Measurements from ENCODE around the gene CYP39A1. TPM values are rescaled to one million over a fixed set of nuclear protein-coding genes. Genes with fewer than 3 reads are reported as not detected.
A peak's percentile ranks its signal among the peaks of the same experiment; 100 is the strongest.

CYP39A1 gene
- total RNA-seq, 1 experiment from 2014 or later = 2.1 TPM

DNA sequence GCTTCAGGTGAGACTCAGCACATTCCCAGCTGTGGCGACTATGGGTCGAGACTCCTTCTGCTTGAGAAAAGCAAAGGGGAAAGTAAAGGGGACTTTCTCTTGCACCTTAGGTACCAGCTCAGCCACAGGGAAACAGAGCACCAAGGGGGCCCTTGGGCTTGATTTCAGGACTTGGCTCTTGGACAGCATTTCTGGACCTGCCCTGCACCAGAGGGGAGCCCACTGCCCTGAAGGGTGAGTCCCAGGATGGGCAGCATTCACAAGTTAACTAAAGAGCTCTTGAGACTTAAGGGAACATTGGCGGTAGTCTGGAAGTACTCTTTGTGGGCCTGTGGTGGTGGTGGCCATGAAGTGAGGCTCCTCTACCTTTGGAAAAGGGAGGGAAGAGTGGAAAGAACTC is 111.1 kb downstream of the CYP39A1 start:
- Histone ChIP-seq H3K36me3 (no peaks in the 10 kb centered on the region), H3K9me3 (replicated peaks) (no peaks in the 10 kb centered on the region), H3K27me3 (replicated peaks) (no peaks in the 10 kb centered on the region), H3K4me1 (replicated peaks) (no peaks in the 10 kb centered on the region), H3K27ac (no peak overlapping the region), H3K4me3 (no peak overlapping the region)
- DNase-seq (ENCODE audit: low read depth in 1 of 2, low spot score in 2 of 2) = no peak

DNA sequence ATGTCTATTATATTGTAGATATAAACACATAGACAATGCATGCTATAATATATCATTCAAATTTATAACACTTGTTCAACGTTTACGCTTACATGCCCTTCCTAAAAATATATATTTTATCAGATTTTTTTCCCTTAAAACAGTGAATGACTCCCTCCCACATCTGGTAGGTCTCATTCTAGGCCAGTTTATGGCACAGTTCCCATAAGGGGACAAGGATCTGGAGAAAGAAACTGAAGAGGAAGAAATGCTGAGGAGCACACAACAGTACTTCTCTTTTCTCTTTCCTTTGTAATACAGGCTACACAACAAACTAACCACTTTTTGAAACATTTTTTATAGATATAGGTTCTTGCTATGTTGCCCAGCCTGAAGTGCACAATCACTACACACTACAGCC is 112.8 kb downstream of the CYP39A1 start:
- DNase-seq (ENCODE audit: low read depth in 1 of 2, low spot score in 2 of 2) = no peak
- Histone ChIP-seq H3K9me3 (replicated peaks) (no peaks in the 10 kb centered on the region), H3K36me3 (no peaks in the 10 kb centered on the region), H3K27ac (no peak overlapping the region), H3K27me3 (replicated peaks) (no peaks in the 10 kb centered on the region), H3K4me3 (no peak overlapping the region), H3K4me1 (replicated peaks) (no peaks in the 10 kb centered on the region)

DNA sequence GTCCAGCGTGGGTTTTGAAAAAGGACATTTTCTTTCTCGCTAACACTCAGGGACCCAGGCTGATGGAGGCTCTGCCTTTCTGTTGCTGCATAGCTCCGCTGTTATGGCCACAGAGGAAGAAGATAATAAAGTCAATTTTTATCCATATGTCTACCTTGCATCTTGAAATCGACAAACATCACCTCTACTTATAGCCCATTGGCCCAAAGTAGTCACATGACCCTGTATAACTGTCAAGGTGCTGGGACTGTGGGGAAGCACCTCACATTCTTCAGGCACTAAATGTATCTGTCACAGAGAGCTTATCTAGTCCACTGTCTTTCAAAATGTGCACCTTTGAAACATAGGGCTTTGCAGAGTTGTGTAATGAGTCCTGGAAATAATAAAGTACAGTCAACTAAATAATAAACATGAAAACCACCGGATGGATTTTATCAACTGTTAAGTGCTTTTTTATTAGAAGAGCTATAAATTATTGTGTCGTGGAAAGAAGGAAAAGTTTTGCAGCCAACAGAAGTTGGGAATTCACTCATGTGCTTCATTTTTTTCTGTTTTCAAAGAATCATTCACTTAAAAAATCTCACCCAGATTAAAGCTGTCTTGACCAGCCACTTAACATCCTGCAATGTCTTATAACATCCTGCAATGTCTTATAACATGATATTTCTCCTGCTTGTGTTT is 113.7 kb downstream of the CYP39A1 start:
- H3K27ac ChIP-seq = no peak overlapping the region
- DNase-seq (ENCODE audit: low read depth in 1 of 2, low spot score in 2 of 2) = no peak
- no peak overlapping the region for H3K4me3 ChIP-seq
- no peaks in the 10 kb centered on the region for H3K27me3 ChIP-seq (replicated peaks)
- no peaks in the 10 kb centered on the region for H3K9me3 ChIP-seq (replicated peaks)
- H3K36me3 ChIP-seq = no peaks in the 10 kb centered on the region
- no peaks in the 10 kb centered on the region for H3K4me1 ChIP-seq (replicated peaks)

DNA sequence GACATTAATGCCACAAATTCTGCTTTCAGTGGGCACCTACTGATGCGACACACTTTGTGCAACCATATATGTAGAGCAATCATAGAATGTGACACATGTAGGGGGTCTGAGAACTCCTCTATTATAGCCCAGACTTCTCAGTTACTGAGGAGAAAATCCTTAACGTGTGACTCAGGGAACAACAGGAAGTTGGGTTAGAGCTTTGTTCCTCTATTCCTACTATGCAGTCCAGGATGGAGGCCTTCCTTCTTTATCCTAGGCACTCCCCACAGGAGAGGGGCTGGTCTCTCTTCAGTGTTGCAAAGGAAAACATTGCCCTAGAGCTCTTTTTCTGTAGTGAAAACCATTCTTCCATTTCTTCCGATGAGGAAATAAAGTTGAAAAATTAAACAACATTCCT is 121.7 kb downstream of the CYP39A1 start:
- H3K4me1 ChIP-seq (replicated peaks) = peaks cover 27% of the 10 kb centered on the region
- DNase-seq (ENCODE audit: low read depth in 1 of 2, low spot score in 2 of 2) = peak in 1 of 2 experiments; percentile 30

DNA sequence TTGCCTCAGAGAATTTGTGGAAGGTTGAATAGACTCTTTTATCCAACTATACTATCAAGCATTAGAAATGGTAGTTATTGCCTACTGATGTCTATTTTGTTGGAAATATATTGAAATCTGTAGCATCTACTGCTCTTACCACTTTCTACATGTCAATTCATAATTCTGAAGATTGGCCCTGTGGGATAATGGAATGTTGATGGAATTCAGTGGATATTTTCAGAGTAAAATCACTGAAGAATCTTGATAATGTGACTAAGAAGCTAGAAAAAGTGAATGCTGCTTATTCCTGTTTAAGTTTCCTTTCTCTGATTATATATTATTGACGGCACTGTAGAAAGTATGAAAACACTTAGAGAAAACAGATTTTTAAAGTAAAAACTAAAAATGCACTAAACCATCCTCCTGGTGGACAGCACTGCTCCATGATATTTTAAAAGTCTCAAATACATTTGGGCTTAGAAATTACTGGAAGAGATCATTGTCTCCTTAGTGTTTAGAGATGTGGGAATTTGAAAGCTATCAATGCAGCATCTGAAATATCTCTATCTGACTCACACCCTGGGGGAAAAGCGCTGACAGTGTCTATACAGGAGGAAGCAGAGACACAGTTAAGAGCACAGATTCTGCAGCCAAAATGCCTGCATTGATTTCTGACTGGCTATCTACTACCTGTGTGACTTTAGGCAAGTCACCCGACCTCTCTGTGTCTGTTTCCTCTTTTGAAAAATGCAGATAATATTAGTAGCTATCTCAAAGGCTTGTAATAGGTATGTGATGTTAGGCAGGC is 123.5 kb downstream of the CYP39A1 start:
- Histone ChIP-seq H3K4me3 (no peak overlapping the region), H3K36me3 (0 out of 2 replicates have a peak, but pooled peaks cover 3% of the 10 kb centered on the region), H3K4me1 (replicated peaks) (peaks cover 27% of the 10 kb centered on the region), H3K27me3 (replicated peaks) (no peaks in the 10 kb centered on the region), H3K27ac (peak overlapping the region; percentile 75), H3K9me3 (replicated peaks) (no peaks in the 10 kb centered on the region)
- DNase-seq (ENCODE audit: low read depth in 1 of 2, low spot score in 2 of 2) = peak in 1 of 2 experiments; percentile 37

More for the DNA sequence above, 121.7 kb downstream of the CYP39A1 start:
- Histone ChIP-seq H3K27me3 (replicated peaks) (no peaks in the 10 kb centered on the region), H3K9me3 (replicated peaks) (no peaks in the 10 kb centered on the region), H3K4me3 (no peak overlapping the region), H3K36me3 (0 out of 2 replicates have a peak, but pooled peaks cover 3% of the 10 kb centered on the region), H3K27ac (peak overlapping the region; percentile 75)

DNA sequence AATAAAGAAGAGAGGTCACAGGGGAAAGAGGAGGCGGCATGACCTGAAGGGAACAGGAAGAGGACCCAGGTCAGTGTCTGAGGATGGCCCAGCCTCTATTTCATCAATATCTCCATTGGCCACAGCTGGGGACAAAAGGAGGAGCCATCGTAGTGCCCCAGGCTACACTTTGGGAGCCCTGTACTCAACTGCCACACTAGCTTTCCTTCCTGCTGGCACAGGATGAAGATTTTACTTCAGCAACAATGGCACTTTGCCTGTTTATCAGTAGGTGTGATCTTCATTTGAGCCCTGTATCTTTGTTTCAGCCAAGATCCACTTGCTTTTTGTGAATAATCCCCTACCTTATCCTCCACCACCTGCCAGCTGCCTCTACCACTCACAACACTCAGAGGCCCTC is 126.0 kb downstream of the CYP39A1 start:
- peaks cover 40% of the 10 kb centered on the region for H3K4me1 ChIP-seq (replicated peaks)
- no peak for DNase-seq (ENCODE audit: low read depth in 1 of 2, low spot score in 2 of 2)
- H3K4me3 ChIP-seq = no peak overlapping the region
- no peaks in the 10 kb centered on the region for H3K9me3 ChIP-seq (replicated peaks)
- no peak overlapping the region for H3K27ac ChIP-seq
- no peaks in the 10 kb centered on the region for H3K27me3 ChIP-seq (replicated peaks)
- 0 out of 2 replicates have a peak, but pooled peaks cover 3% of the 10 kb centered on the region for H3K36me3 ChIP-seq

DNA sequence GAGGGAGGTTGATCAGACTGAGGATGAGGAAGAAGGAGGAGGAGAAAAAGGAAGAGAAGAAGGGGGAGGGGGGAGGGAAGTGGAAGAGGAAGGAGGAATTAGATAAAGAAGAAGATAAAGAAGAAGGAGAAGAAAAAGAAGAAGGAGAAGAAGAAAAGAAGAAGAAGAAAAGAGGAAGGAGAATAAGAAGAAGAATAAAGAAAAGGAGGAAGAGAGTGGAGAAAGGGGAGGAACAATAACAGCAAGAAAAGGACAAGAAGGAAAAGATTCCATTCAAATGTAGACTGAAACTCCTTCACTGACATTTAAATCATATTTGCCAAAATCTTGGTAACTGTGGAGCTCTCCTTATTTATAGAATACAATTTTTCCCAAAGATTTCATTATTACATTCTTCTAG is 127.0 kb downstream of the CYP39A1 start:
- no peak overlapping the region for H3K27ac ChIP-seq
- 0 out of 2 replicates have a peak, but pooled peaks cover 2% of the 10 kb centered on the region for H3K36me3 ChIP-seq
- DNase-seq (ENCODE audit: low read depth in 1 of 2, low spot score in 2 of 2) = no peak
- H3K4me3 ChIP-seq = no peak overlapping the region
- no peaks in the 10 kb centered on the region for H3K9me3 ChIP-seq (replicated peaks)
- H3K27me3 ChIP-seq (replicated peaks) = no peaks in the 10 kb centered on the region
- peaks cover 39% of the 10 kb centered on the region for H3K4me1 ChIP-seq (replicated peaks)

DNA sequence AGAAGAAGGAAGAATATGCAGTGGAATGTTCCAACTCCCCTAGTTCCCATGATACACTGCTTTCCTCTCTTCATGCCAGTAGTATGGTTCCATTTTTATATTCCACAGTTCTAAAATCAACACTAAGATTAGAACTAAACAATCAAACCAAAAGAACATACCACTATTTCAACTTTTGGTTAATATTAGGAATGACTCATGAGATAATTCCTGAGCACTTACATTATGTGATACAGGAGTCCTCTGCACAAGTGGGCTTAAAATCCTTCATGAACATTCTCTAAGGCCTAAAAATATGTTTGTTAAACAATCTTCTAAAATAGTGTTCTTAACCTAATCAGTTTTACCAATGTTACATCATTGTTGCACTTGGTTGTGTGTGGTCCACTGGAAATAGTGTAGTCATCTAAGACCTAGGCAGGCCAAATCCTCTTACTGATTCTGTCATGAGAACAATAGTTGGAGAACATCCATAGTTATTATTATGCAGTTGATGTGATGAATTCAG is 131.1 kb downstream of the CYP39A1 start:
- Histone ChIP-seq H3K4me1 (replicated peaks) (peaks cover 34% of the 10 kb centered on the region), H3K4me3 (no peak overlapping the region), H3K36me3 (no peaks in the 10 kb centered on the region), H3K27me3 (replicated peaks) (no peaks in the 10 kb centered on the region), H3K9me3 (replicated peaks) (no peaks in the 10 kb centered on the region), H3K27ac (peak overlapping the region; percentile 87)
- DNase-seq (ENCODE audit: low read depth in 1 of 2, low spot score in 2 of 2) = peak; percentile 62 to 90

DNA sequence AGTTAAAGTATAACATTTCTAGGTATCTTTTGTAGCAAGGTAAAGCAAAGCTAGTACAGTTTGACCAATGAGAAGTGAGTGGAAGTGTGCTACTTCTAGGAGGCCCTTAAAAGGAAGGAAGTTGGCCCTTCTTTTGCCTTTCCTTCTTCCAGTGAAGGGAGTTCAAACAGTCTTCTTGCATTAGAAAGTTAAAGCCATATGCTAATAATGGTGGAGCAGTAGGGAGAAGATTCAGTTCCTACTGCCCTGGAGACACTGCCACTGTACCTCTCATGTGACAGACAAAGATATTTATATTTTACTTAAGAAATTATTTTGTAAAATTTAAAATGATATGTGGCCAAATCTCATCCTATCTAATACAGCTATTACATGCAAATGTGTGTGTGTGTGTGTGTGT is 135.4 kb downstream of the CYP39A1 start:
- no peak for DNase-seq (ENCODE audit: low read depth in 1 of 2, low spot score in 2 of 2)
- Histone ChIP-seq H3K4me3 (no peak overlapping the region), H3K27me3 (replicated peaks) (no peaks in the 10 kb centered on the region), H3K4me1 (replicated peaks) (peaks cover 26% of the 10 kb centered on the region), H3K27ac (no peak overlapping the region), H3K9me3 (replicated peaks) (no peaks in the 10 kb centered on the region), H3K36me3 (no peaks in the 10 kb centered on the region)

DNA sequence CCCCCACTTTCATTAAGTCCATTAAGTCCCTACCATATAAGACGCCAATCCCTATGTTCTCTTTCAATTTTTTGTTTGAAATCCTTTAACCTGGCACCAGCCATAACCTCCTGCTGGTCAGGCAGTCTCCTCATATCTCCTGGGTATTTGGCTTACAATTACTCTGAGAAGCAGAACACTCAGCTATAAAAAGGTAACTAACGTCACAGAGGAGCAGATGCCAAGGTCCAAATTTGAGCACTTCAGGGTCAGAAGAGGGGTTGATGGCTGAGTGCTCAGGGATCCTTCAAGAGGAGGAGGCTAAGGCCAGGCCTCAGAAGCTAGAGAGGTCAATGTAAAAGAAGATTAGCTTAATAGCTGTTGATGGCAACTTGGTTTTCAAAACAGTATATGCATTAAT is 139.1 kb downstream of the CYP39A1 start:
- DNase-seq (ENCODE audit: low read depth in 1 of 2, low spot score in 2 of 2) = no peak
- Histone ChIP-seq H3K9me3 (replicated peaks) (no peaks in the 10 kb centered on the region), H3K27me3 (replicated peaks) (no peaks in the 10 kb centered on the region), H3K4me3 (no peak overlapping the region), H3K36me3 (no peaks in the 10 kb centered on the region), H3K27ac (no peak overlapping the region), H3K4me1 (replicated peaks) (peaks cover 20% of the 10 kb centered on the region)

DNA sequence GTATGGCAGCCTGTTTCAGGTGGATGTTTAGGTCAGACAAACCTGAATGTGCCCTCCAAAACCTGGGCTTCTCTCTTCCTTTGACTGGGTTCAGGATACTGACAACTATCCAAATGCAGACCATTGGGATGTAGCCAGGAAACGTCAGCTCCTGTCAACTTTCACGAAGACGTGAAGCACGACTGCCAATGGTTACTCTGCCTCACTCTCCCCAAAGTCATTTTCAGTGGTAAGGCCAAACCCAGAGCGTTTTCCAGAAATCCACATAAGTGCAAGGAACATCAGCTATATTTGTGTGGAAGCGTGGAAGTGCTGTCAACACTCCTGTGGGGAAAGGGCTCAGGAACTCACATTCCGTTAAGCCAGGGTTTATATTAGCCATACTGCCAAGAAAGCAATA is 141.3 kb downstream of the CYP39A1 start:
- Histone ChIP-seq H3K4me1 (replicated peaks) (peaks cover 12% of the 10 kb centered on the region; the same call in 1 of the 2 replicates), H3K9me3 (replicated peaks) (no peaks in the 10 kb centered on the region), H3K4me3 (no peak overlapping the region), H3K27me3 (replicated peaks) (no peaks in the 10 kb centered on the region), H3K36me3 (no peaks in the 10 kb centered on the region), H3K27ac (no peak overlapping the region)
- DNase-seq (ENCODE audit: low read depth in 1 of 2, low spot score in 2 of 2) = no peak

DNA sequence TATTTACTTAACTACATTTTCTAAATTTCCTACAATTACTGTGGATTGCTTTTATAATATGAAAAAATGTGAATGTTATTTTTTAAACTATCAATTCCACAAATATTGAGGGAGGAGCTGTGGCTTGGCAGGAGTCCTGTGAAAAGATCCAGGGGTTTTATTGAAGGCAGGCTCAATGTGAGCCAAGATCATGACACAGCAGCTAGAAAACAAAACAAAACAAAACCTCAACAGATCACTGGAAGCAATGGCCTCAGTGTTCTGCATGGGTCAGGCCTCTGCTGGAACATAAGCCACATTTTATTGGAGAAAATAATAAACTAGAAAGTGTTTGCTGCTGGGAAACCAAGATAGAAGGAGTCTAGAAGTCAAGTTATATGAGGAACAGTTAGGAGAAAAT is 142.0 kb downstream of the CYP39A1 start:
- Histone ChIP-seq H3K4me1 (replicated peaks) (peaks cover 12% of the 10 kb centered on the region; the same call in 1 of the 2 replicates), H3K27ac (no peak overlapping the region)
- DNase-seq (ENCODE audit: low read depth in 1 of 2, low spot score in 2 of 2) = peak in 1 of 2 experiments; percentile 19

DNA sequence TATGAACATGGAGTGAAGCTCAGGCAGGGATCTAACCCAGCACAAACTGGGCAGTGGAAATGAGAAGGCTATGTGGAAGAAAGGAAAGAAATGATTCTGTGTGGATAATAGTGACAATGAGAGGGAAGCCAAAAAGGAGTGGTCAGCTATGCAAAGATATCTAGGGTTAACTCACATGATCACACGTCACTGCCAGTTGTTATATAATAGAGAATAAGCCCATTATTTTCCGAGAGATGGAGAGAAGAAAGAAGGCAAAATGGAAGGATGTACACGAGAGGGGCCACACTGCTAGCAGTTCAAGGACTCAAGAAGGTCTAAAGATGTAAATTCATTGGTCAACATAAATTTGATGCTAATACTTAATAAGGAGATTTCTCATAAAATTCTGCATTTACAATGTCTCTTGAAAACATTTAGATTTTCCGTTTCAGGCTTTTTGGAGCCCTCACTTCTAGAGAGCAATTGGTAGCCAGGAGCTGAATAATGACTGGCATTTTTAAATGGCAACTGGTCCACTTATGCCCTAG is 142.6 kb downstream of the CYP39A1 start:
- Histone ChIP-seq H3K9me3 (replicated peaks) (no peaks in the 10 kb centered on the region), H3K36me3 (no peaks in the 10 kb centered on the region), H3K27ac (no peak overlapping the region), H3K4me1 (replicated peaks) (peaks cover 12% of the 10 kb centered on the region; the same call in 1 of the 2 replicates), H3K4me3 (no peak overlapping the region), H3K27me3 (replicated peaks) (no peaks in the 10 kb centered on the region)
- no peak for DNase-seq (ENCODE audit: low read depth in 1 of 2, low spot score in 2 of 2)

More for the DNA sequence above, 142.0 kb downstream of the CYP39A1 start:
- Histone ChIP-seq H3K9me3 (replicated peaks) (no peaks in the 10 kb centered on the region), H3K27me3 (replicated peaks) (no peaks in the 10 kb centered on the region), H3K36me3 (no peaks in the 10 kb centered on the region), H3K4me3 (no peak overlapping the region)

DNA sequence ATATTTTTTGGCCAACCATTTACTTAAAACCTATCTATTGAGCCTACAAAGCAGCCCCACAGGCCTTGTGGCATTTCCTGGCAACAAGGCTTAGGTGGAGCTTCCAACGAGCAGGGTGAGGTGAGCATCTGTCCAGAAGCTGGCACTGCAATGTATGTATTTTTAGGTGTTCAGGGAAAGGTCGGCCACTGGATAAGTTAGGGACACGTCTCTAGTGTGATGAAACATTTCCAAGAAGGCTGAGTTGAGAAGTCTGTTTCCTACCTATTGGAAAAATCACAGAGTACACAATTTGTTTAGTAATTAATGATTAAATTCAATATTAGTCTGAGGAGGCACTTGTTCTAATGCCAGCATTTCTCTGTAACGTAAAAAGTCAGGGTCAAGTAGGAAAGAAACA is 143.6 kb downstream of the CYP39A1 start:
- no peak overlapping the region for H3K4me3 ChIP-seq
- H3K9me3 ChIP-seq (replicated peaks) = no peaks in the 10 kb centered on the region
- H3K27me3 ChIP-seq (replicated peaks) = no peaks in the 10 kb centered on the region
- DNase-seq (ENCODE audit: low read depth in 1 of 2, low spot score in 2 of 2) = no peak
- H3K27ac ChIP-seq = no peak overlapping the region
- H3K4me1 ChIP-seq (replicated peaks) = peaks cover 12% of the 10 kb centered on the region; the same call in 1 of the 2 replicates
- H3K36me3 ChIP-seq = no peaks in the 10 kb centered on the region
